Measurements from ENCODE around the gene FOXP1.
"Not testable (repeated sequence)": the region's sequence is repeated elsewhere in the genome, so short reads cannot be mapped to it uniquely, and the experiment has no call there.

Gene FOXP1

GRCh38 chr3:71438904-71439303, 144.6 kb downstream of the FOXP1 start:
- in situ Hi-C loops (cut with HindIII; ENCODE audit: low pct_unique_long_range_greater_than_20kb, low sequenced_read_pairs): no loop called here
- TF ChIP-seq JUND (IDR thresholded peaks at IDR 0.05; ENCODE audit: low read depth): no peak
- DNase-seq (ENCODE audit: low read depth in 1 of 2, low spot score in 1 of 2): no peak

- no peak for TF ChIP-seq JUND (IDR thresholded peaks at IDR 0.05; ENCODE audit: low read depth)
- in situ Hi-C loops (cut with HindIII; ENCODE audit: low pct_unique_long_range_greater_than_20kb, low sequenced_read_pairs): no loop called here
- no peak for DNase-seq (ENCODE audit: low read depth in 1 of 2, low spot score in 1 of 2)
Observed at GRCh38 chr3:71438071-71438685, 145.3 kb downstream of the FOXP1 start.

- no peak for DNase-seq (ENCODE audit: low read depth in 1 of 2, low spot score in 1 of 2)
- in situ Hi-C loops (cut with HindIII; ENCODE audit: low pct_unique_long_range_greater_than_20kb, low sequenced_read_pairs): no loop called here
- TF ChIP-seq JUND (IDR thresholded peaks at IDR 0.05; ENCODE audit: low read depth): no peak
Observed at GRCh38 chr3:71436337-71436736, 147.2 kb downstream of the FOXP1 start.

GRCh38 chr3:71435836-71436235, 147.7 kb downstream of the FOXP1 start:
- in situ Hi-C loops (cut with HindIII; ENCODE audit: low pct_unique_long_range_greater_than_20kb, low sequenced_read_pairs); DNase-seq (ENCODE audit: low read depth in 1 of 2, low spot score in 1 of 2): not testable (repeated sequence)

- in situ Hi-C loops (cut with HindIII; ENCODE audit: low pct_unique_long_range_greater_than_20kb, low sequenced_read_pairs): no loop called here
- no peak for TF ChIP-seq JUND (IDR thresholded peaks at IDR 0.05; ENCODE audit: low read depth)
- no peak for DNase-seq (ENCODE audit: low read depth in 1 of 2, low spot score in 1 of 2)
Observed at GRCh38 chr3:71433631-71434030, 149.9 kb downstream of the FOXP1 start.

- TF ChIP-seq JUND (IDR thresholded peaks at IDR 0.05; ENCODE audit: low read depth): no peak
- in situ Hi-C loops (cut with HindIII; ENCODE audit: low pct_unique_long_range_greater_than_20kb, low sequenced_read_pairs): no loop called here
Observed at GRCh38 chr3:71432044-71432975, 151.2 kb downstream of the FOXP1 start.

GRCh38 chr3:71430941-71431552, 152.5 kb downstream of the FOXP1 start:
- TF ChIP-seq JUND (IDR thresholded peaks at IDR 0.05; ENCODE audit: low read depth): no peak
- no peak for DNase-seq (ENCODE audit: low read depth in 1 of 2, low spot score in 1 of 2)
- in situ Hi-C loops (cut with HindIII; ENCODE audit: low pct_unique_long_range_greater_than_20kb, low sequenced_read_pairs): no loop called here

More at GRCh38 chr3:71432044-71432975, 151.2 kb downstream of the FOXP1 start:
- DNase-seq (ENCODE audit: low read depth in 1 of 2, low spot score in 1 of 2): no peak

- TF ChIP-seq JUND (IDR thresholded peaks at IDR 0.05; ENCODE audit: low read depth): no peak
- in situ Hi-C loops (cut with HindIII; ENCODE audit: low pct_unique_long_range_greater_than_20kb, low sequenced_read_pairs): no loop called here
- no peak for DNase-seq (ENCODE audit: low read depth in 1 of 2, low spot score in 1 of 2)
Observed at GRCh38 chr3:71429597-71429988, 153.9 kb downstream of the FOXP1 start.

GRCh38 chr3:71428841-71429596, 154.5 kb downstream of the FOXP1 start:
- in situ Hi-C loops (cut with HindIII; ENCODE audit: low pct_unique_long_range_greater_than_20kb, low sequenced_read_pairs): no loop called here
- DNase-seq (ENCODE audit: low read depth in 1 of 2, low spot score in 1 of 2): no peak
- TF ChIP-seq JUND (IDR thresholded peaks at IDR 0.05; ENCODE audit: low read depth): no peak

- no peak for TF ChIP-seq JUND (IDR thresholded peaks at IDR 0.05; ENCODE audit: low read depth)
- in situ Hi-C loops (cut with HindIII; ENCODE audit: low pct_unique_long_range_greater_than_20kb, low sequenced_read_pairs): no loop called here
- DNase-seq (ENCODE audit: low read depth in 1 of 2, low spot score in 1 of 2): no peak
Observed at GRCh38 chr3:71425491-71426071, 157.9 kb downstream of the FOXP1 start.

GRCh38 chr3:71423151-71423906, 160.2 kb downstream of the FOXP1 start:
- peak in 1 of 2 experiments; percentile 37 for DNase-seq (ENCODE audit: low read depth in 1 of 2, low spot score in 1 of 2)
- TF ChIP-seq JUND (IDR thresholded peaks at IDR 0.05; ENCODE audit: low read depth): no peak
- in situ Hi-C loops (cut with HindIII; ENCODE audit: low pct_unique_long_range_greater_than_20kb, low sequenced_read_pairs): no loop called here
